ENCODE data around the gene AGPAT3. TPM values are rescaled to one million over a fixed set of nuclear protein-coding genes. Genes with fewer than 3 reads are reported as not detected.

AGPAT3 gene
- total RNA-seq, 1 donor, result 47.4 TPM

GRCh38 chr21:43826623-43826974 is 38.4 kb upstream of the AGPAT3 start:
- H4K20me1 ChIP-seq (ENCODE audit: insufficient read depth, low read length), result no peaks in the 10 kb centered on the region
- H3K4me2 ChIP-seq (ENCODE audit: insufficient read depth, low read length), result no peak overlapping the region
- H3K4me3 ChIP-seq (ENCODE audit: insufficient read depth, low read length), result no peak overlapping the region
- DNase-seq (ENCODE audit: insufficient read length, low spot score, missing footprints), result no peak
- H3K36me3 ChIP-seq (ENCODE audit: insufficient read depth, low read length), result no peaks in the 10 kb centered on the region
- TF ChIP-seq CTCF (IDR thresholded peaks at IDR 0.05; ENCODE audit: extremely low read depth, low read depth, low read length), result no peak
- H3K27ac ChIP-seq (ENCODE audit: low read depth, low read length), result peak overlapping the region; percentile 33
- no peaks in the 10 kb centered on the region for H3K9me3 ChIP-seq (ENCODE audit: low read depth, low read length)
- no peaks in the 10 kb centered on the region for H3K79me2 ChIP-seq (ENCODE audit: insufficient read depth, low read length)
- peaks cover 9% of the 10 kb centered on the region for H3K4me1 ChIP-seq (ENCODE audit: insufficient read depth, low read length)
- no peak overlapping the region for H2AFZ ChIP-seq (ENCODE audit: low read length)
- peaks cover 14% of the 10 kb centered on the region for H3K27me3 ChIP-seq (ENCODE audit: insufficient read depth, low read length)

GRCh38 chr21:43827015-43827611 is 37.9 kb upstream of the AGPAT3 start:
- Histone ChIP-seq H3K4me1 (ENCODE audit: insufficient read depth, low read length) (peaks cover 9% of the 10 kb centered on the region), H3K4me3 (ENCODE audit: insufficient read depth, low read length) (peak overlapping the region; percentile 35), H3K27ac (ENCODE audit: low read depth, low read length) (peak overlapping the region; percentile 33), H2AFZ (ENCODE audit: low read length) (peak overlapping the region; percentile 51), H3K36me3 (ENCODE audit: insufficient read depth, low read length) (no peaks in the 10 kb centered on the region), H3K79me2 (ENCODE audit: insufficient read depth, low read length) (no peaks in the 10 kb centered on the region), H3K9me3 (ENCODE audit: low read depth, low read length) (no peaks in the 10 kb centered on the region), H4K20me1 (ENCODE audit: insufficient read depth, low read length) (no peaks in the 10 kb centered on the region), H3K27me3 (ENCODE audit: insufficient read depth, low read length) (peaks cover 14% of the 10 kb centered on the region), H3K4me2 (ENCODE audit: insufficient read depth, low read length) (no peak overlapping the region)
- TF ChIP-seq CTCF (IDR thresholded peaks at IDR 0.05; ENCODE audit: extremely low read depth, low read depth, low read length), result no peak
- peak; percentile 89 for DNase-seq (ENCODE audit: insufficient read length, low spot score, missing footprints)

GRCh38 chr21:43829161-43829560 is 35.9 kb upstream of the AGPAT3 start:
- H3K27ac ChIP-seq (ENCODE audit: low read depth, low read length), result no peak overlapping the region
- H4K20me1 ChIP-seq (ENCODE audit: insufficient read depth, low read length), result no peaks in the 10 kb centered on the region

More at GRCh38 chr21:43829161-43829560, 35.9 kb upstream of the AGPAT3 start:
- Histone ChIP-seq H3K4me3 (ENCODE audit: insufficient read depth, low read length) (no peak overlapping the region), H3K4me2 (ENCODE audit: insufficient read depth, low read length) (no peak overlapping the region), H3K9me3 (ENCODE audit: low read depth, low read length) (no peaks in the 10 kb centered on the region), H3K36me3 (ENCODE audit: insufficient read depth, low read length) (no peaks in the 10 kb centered on the region), H2AFZ (ENCODE audit: low read length) (no peak overlapping the region), H3K27me3 (ENCODE audit: insufficient read depth, low read length) (peaks cover 14% of the 10 kb centered on the region), H3K4me1 (ENCODE audit: insufficient read depth, low read length) (peaks cover 8% of the 10 kb centered on the region), H3K79me2 (ENCODE audit: insufficient read depth, low read length) (no peaks in the 10 kb centered on the region)
- peak; percentile 57 for DNase-seq (ENCODE audit: insufficient read length, low spot score, missing footprints)
- no peak for TF ChIP-seq CTCF (IDR thresholded peaks at IDR 0.05; ENCODE audit: extremely low read depth, low read depth, low read length)

Measured in osteoblast (primary cell).